Stimulated activated CD8-positive, alpha-beta memory T cell treated with anti-CD3 and anti-CD28 coated beads, Interleukin-15, amount 100 ng/mL, for 4 hours (primary cell): ENCODE data around the gene C11orf91.
"Not testable (repeated sequence)": the region's sequence is repeated elsewhere in the genome, so short reads cannot be mapped to it uniquely, and the experiment has no call there.

ENCODE experiments used
- DNase-seq, 2 donors: peaks; one replicate each; pipeline ENCODE4 v3.0.0-alpha.2; 2020; ENCODE audit warnings: low read depth in 2 of 2

The C11orf91 gene

GRCh38 chr11:33700502-33701271 is at the start of gene C11orf91:
TSS of gene C11orf91 (minus strand) at chr11:33700826. CDS start at chr11:33700740, 86 bp downstream.
- peak; percentile 82 to 86 for DNase-seq

GRCh38 chr11:33747979-33748378 is 47.4 kb upstream of the C11orf91 start:
- no peak for DNase-seq

- no peak for DNase-seq
Observed at GRCh38 chr11:33743291-33743690, 42.7 kb upstream of the C11orf91 start.

- no peak for DNase-seq
Observed at GRCh38 chr11:33742249-33742851, 41.7 kb upstream of the C11orf91 start.

- no peak for DNase-seq
Observed at GRCh38 chr11:33741806-33742205, 41.2 kb upstream of the C11orf91 start.

GRCh38 chr11:33737362-33737821 is 36.8 kb upstream of the C11orf91 start:
- DNase-seq: no peak

- DNase-seq: peak; percentile 79 to 84
Observed at GRCh38 chr11:33736148-33736812, 35.7 kb upstream of the C11orf91 start, which contains the start of gene CD59. TSS of gene CD59 (minus strand) at chr11:33736423. CDS start at chr11:33722445, 13,978 bp downstream.

- no peak for DNase-seq
Observed at GRCh38 chr11:33735271-33736147, 34.9 kb upstream of the C11orf91 start.

GRCh38 chr11:33734441-33735270 is 34.0 kb upstream of the C11orf91 start:
- DNase-seq: no peak

- DNase-seq: no peak
Observed at GRCh38 chr11:33733980-33734379, 33.4 kb upstream of the C11orf91 start.

GRCh38 chr11:33731723-33732531 is 31.3 kb upstream of the C11orf91 start:
- no peak for DNase-seq

GRCh38 chr11:33730716-33731115 is 30.1 kb upstream of the C11orf91 start:
- no peak for DNase-seq

- not testable (repeated sequence) for DNase-seq
Observed at GRCh38 chr11:33729072-33729664, 28.5 kb upstream of the C11orf91 start.

GRCh38 chr11:33727539-33727938 is 26.9 kb upstream of the C11orf91 start:
- DNase-seq: not testable (repeated sequence)

- no peak for DNase-seq
Observed at GRCh38 chr11:33725496-33725895, 24.9 kb upstream of the C11orf91 start.

GRCh38 chr11:33724644-33725035 is 24.0 kb upstream of the C11orf91 start:
- no peak for DNase-seq

GRCh38 chr11:33723238-33723881 is 22.7 kb upstream of the C11orf91 start:
- DNase-seq: no peak

GRCh38 chr11:33722590-33723234 is 22.1 kb upstream of the C11orf91 start:
- DNase-seq: no peak
